Hepatocyte (in vitro differentiated cells): ENCODE data around the gene NEU3. TPM values are rescaled to one million over a fixed set of nuclear protein-coding genes. Genes with fewer than 3 reads are reported as not detected.

ENCODE experiments used
- DNase-seq: peaks from one replicate; pipeline ENCODE4 v3.0.0-alpha.2; 2016; ENCODE audit warnings: low spot score
- H2AFZ ChIP-seq: fragments of 200-600 bp; sonication (generic); 2 replicates; pipeline ENCODE4 v1.6.0; 2016; ENCODE audit warnings: antibody characterized with exemption, mild to moderate bottlenecking
- H3K27ac ChIP-seq: fragments of 200-600 bp; sonication (generic); 2 replicates; pipeline ENCODE4 v1.5.1; 2016; ENCODE audit warnings: mild to moderate bottlenecking
- H3K27me3 ChIP-seq: fragments of 200-600 bp; sonication (generic); 2 replicates; pipeline ENCODE4 v1.6.1; 2016
- H3K36me3 ChIP-seq: fragments of 200-600 bp; sonication (generic); replicated peaks from 2 replicates; pipeline ENCODE4 v1.5.1; 2016; ENCODE audit warnings: low read depth; ENCODE audit not compliant: insufficient read depth
- H3K4me1 ChIP-seq: fragments of 200-600 bp; sonication (generic); 2 replicates; pipeline ENCODE4 v1.5.1; 2016; ENCODE audit warnings: mild to moderate bottlenecking, moderate library complexity; ENCODE audit not compliant: insufficient read depth
- H3K4me2 ChIP-seq: fragments of 200-600 bp; sonication (generic); 2 replicates; pipeline ENCODE4 v1.6.0; 2016
- H3K4me3 ChIP-seq: fragments of 200-600 bp; sonication (generic); 2 replicates; pipeline ENCODE4 v1.5.1; 2016; ENCODE audit warnings: mild to moderate bottlenecking
- H3K79me2 ChIP-seq: fragments of 200-600 bp; sonication (generic); 2 replicates; pipeline ENCODE4 v1.6.0; 2017; ENCODE audit warnings: mild to moderate bottlenecking
- H3K9me2 ChIP-seq: fragments of 200-600 bp; sonication (generic); replicated peaks from 2 replicates; pipeline ENCODE4 v1.6.0; 2017; ENCODE audit warnings: mild to moderate bottlenecking; ENCODE audit not compliant: insufficient read depth
- H3K9me3 ChIP-seq: fragments of 200-600 bp; sonication (generic); 2 replicates; pipeline ENCODE4 v1.5.1; 2016; ENCODE audit warnings: low read depth, mild to moderate bottlenecking
- H4K20me1 ChIP-seq: fragments of 200-600 bp; sonication (generic); 2 replicates; pipeline ENCODE4 v1.6.0; 2016; ENCODE audit warnings: mild to moderate bottlenecking; ENCODE audit not compliant: insufficient read depth, poor library complexity, severe bottlenecking
- EZH2 ChIP-seq: fragments of 200-600 bp; sonication (generic); IDR thresholded peaks from 2 replicates; pipeline ENCODE4 v1.6.1; 2016; ENCODE audit warnings: antibody characterized with exemption, mild to moderate bottlenecking, borderline replicate concordance
- EZH2phosphoT487 ChIP-seq: fragments of 200-600 bp; sonication (generic); IDR thresholded peaks from one replicate; pipeline ENCODE4 v1.6.1; 2018; ENCODE audit warnings: antibody characterized with exemption, mild to moderate bottlenecking, low read depth, moderate library complexity; ENCODE audit not compliant: unreplicated experiment, severe bottlenecking
- WGBS: methylation state at CpG from one replicate; pipeline ENCODE4 v1.1.6; 2016; ENCODE audit warnings: low lambda C conversion rate; ENCODE audit errors: missing lambda C conversion rate; 5-methylcytosine and 5-hydroxymethylcytosine counted together
- polyA plus RNA-seq: library from polyadenylated mRNA; unstranded; fragments of >200 nt; fragmentation: Nextera tagmentation; extraction: Ambion mirVana; gene quantifications from 2 replicates; pipeline ENCODE4 v1.2.1, GENCODE V29; 2016
- total RNA-seq: library from RNA; depleted of rRNA; stranded (reverse); fragments of >200 nt; gene quantifications from 2 replicates; pipeline ENCODE4 v1.2.3, GENCODE V29; 2014
- TF ChIP-seq, protein P1 (sequence below): fragments of 200-600 bp; sonication (generic); IDR thresholded peaks from 2 replicates; pipeline ENCODE4 v1.5.1; 2016; ENCODE audit warnings: antibody characterized with exemption, mild to moderate bottlenecking; ENCODE audit not compliant: poor library complexity

The NEU3 gene
- total and polyA plus RNA-seq, 2 experiments from 2014 or later, result 4.3 to 11.7 TPM

- H3K4me3 ChIP-seq, result peak overlapping the region; percentile 66
- H3K36me3 ChIP-seq, result no peaks in the 10 kb centered on the region
- 91% methylated on average over 2 of the region's 2 CpGs for WGBS
- H3K4me1 ChIP-seq, result peaks cover 9% of the 10 kb centered on the region
- TF ChIP-seq, protein P1, sequence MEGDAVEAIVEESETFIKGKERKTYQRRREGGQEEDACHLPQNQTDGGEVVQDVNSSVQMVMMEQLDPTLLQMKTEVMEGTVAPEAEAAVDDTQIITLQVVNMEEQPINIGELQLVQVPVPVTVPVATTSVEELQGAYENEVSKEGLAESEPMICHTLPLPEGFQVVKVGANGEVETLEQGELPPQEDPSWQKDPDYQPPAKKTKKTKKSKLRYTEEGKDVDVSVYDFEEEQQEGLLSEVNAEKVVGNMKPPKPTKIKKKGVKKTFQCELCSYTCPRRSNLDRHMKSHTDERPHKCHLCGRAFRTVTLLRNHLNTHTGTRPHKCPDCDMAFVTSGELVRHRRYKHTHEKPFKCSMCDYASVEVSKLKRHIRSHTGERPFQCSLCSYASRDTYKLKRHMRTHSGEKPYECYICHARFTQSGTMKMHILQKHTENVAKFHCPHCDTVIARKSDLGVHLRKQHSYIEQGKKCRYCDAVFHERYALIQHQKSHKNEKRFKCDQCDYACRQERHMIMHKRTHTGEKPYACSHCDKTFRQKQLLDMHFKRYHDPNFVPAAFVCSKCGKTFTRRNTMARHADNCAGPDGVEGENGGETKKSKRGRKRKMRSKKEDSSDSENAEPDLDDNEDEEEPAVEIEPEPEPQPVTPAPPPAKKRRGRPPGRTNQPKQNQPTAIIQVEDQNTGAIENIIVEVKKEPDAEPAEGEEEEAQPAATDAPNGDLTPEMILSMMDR, result no peak
- no peak for TF ChIP-seq EZH2phosphoT487
- TF ChIP-seq EZH2, result no peak
- peaks cover 65% of the 10 kb centered on the region for H3K79me2 ChIP-seq
- DNase-seq, result no peak
- peaks cover 23% of the 10 kb centered on the region for H4K20me1 ChIP-seq
- no peaks in the 10 kb centered on the region for H3K27me3 ChIP-seq
- no peaks in the 10 kb centered on the region for H3K9me3 ChIP-seq
- H3K27ac ChIP-seq, result no peak overlapping the region
- H3K9me2 ChIP-seq, result no peaks in the 10 kb centered on the region
- H3K4me2 ChIP-seq, result peak overlapping the region; percentile 90
- H2AFZ ChIP-seq, result no peak overlapping the region
Measured at GRCh38 chr11:74950374-74950969, 38.3 kb upstream of the NEU3 start.

- TF ChIP-seq, protein P1, result no peak
- TF ChIP-seq EZH2 (no peak), EZH2phosphoT487 (no peak)
- Histone ChIP-seq H3K9me3 (no peaks in the 10 kb centered on the region), H4K20me1 (peaks cover 29% of the 10 kb centered on the region), H3K4me3 (no peak overlapping the region), H3K79me2 (peaks cover 72% of the 10 kb centered on the region), H3K27me3 (no peaks in the 10 kb centered on the region), H3K36me3 (no peaks in the 10 kb centered on the region), H3K9me2 (no peaks in the 10 kb centered on the region), H3K27ac (no peak overlapping the region), H2AFZ (no peak overlapping the region), H3K4me1 (peaks cover 9% of the 10 kb centered on the region), H3K4me2 (no peak overlapping the region)
- DNase-seq, result no peak
- WGBS, result 95% methylated on average over 8 of the region's 8 CpGs
Measured at GRCh38 chr11:74951226-74951625, 37.5 kb upstream of the NEU3 start.

GRCh38 chr11:74952752-74953151 is 36.0 kb upstream of the NEU3 start:
- Histone ChIP-seq H3K4me3 (no peak overlapping the region), H2AFZ (no peak overlapping the region), H3K36me3 (no peaks in the 10 kb centered on the region), H3K27me3 (no peaks in the 10 kb centered on the region), H4K20me1 (peaks cover 41% of the 10 kb centered on the region), H3K9me2 (no peaks in the 10 kb centered on the region), H3K9me3 (no peaks in the 10 kb centered on the region), H3K4me1 (peaks cover 9% of the 10 kb centered on the region), H3K27ac (no peak overlapping the region), H3K79me2 (peaks cover 86% of the 10 kb centered on the region), H3K4me2 (no peak overlapping the region)
- WGBS, result 75% methylated on average over 2 of the region's 2 CpGs
- TF ChIP-seq EZH2phosphoT487, result no peak
- TF ChIP-seq, protein P1, result no peak
- no peak for TF ChIP-seq EZH2
- DNase-seq, result no peak
